Measurements from ENCODE around the gene PPARG. TPM values are rescaled to one million over a fixed set of nuclear protein-coding genes. Genes with fewer than 3 reads are reported as not detected.

The PPARG gene
- 19.9 and 30.5 TPM in 2 replicates for total RNA-seq

GRCh38 chr3:12288182-12289129 is at the start of gene PPARG:
PPARG (plus strand) TSS chr3:12289070; CDS start chr3:12379712, 90,642 bp downstream.

Other genes with a start within 250 kb of the PPARG start
- gene TIMP4, start 130.2 kb upstream of the PPARG start, total RNA-seq: 12.9 and 21.3 TPM in 2 replicates
- 8.6 and 10.6 TPM in 2 replicates for gene TSEN2, start 195.4 kb downstream of the PPARG start, total RNA-seq